Osteoblast (primary cell): Measurements from ENCODE around the gene FBXL17. TPM values are rescaled to one million over a fixed set of nuclear protein-coding genes. Genes with fewer than 3 reads are reported as not detected.

Source experiments
- DNase-seq: peaks from one replicate; pipeline ENCODE4 v3.0.0; 2011; ENCODE audit warnings: low spot score, mixed read lengths; ENCODE audit not compliant: insufficient read length; ENCODE audit errors: missing footprints
- H2AFZ ChIP-seq: 2 replicates; pipeline ENCODE4 v1.6.0; 2011; ENCODE audit warnings: mild to moderate bottlenecking, low read length
- H3K27ac ChIP-seq: 2 replicates; pipeline ENCODE4 v1.5.1; 2011; ENCODE audit warnings: mild to moderate bottlenecking, low read depth, low read length, moderate library complexity
- H3K27me3 ChIP-seq: 2 replicates; pipeline ENCODE4 v1.6.0; 2012; ENCODE audit warnings: mild to moderate bottlenecking, control low read depth, inconsistent platforms, low read length, moderate library complexity; ENCODE audit not compliant: insufficient read depth
- H3K36me3 ChIP-seq: 2 replicates; pipeline ENCODE4 v1.5.1; 2011; ENCODE audit warnings: mild to moderate bottlenecking, low read length, control low read depth, moderate library complexity; ENCODE audit not compliant: insufficient read depth
- H3K4me1 ChIP-seq: 2 replicates; pipeline ENCODE4 v1.5.1; 2011; ENCODE audit warnings: mild to moderate bottlenecking, low read length, control low read depth, moderate library complexity; ENCODE audit not compliant: insufficient read depth
- H3K4me2 ChIP-seq: 2 replicates; pipeline ENCODE4 v1.6.0; 2011; ENCODE audit warnings: mild to moderate bottlenecking, low read length; ENCODE audit not compliant: insufficient read depth
- H3K4me3 ChIP-seq: fragments of 200-600 bp; sonication (generic); 3 replicates; pipeline ENCODE4 v1.5.1; 2012; ENCODE audit warnings: mild to moderate bottlenecking, low read length, inconsistent platforms; ENCODE audit not compliant: insufficient read depth
- H3K79me2 ChIP-seq: 2 replicates; pipeline ENCODE4 v1.6.0; 2012; ENCODE audit warnings: mild to moderate bottlenecking, low read length, control low read depth, inconsistent platforms; ENCODE audit not compliant: insufficient read depth
- H3K9me3 ChIP-seq: 2 replicates; pipeline ENCODE4 v1.5.1; 2011; ENCODE audit warnings: low read depth, low read length, control low read depth
- H4K20me1 ChIP-seq: 2 replicates; pipeline ENCODE4 v1.6.0; 2012; ENCODE audit warnings: mild to moderate bottlenecking, low read length, control low read depth; ENCODE audit not compliant: insufficient read depth
- total RNA-seq: library from RNA; depleted of rRNA; stranded (reverse); fragments of >200 nt; gene quantifications from 2 replicates; pipeline ENCODE4 v1.2.3, GENCODE V29; 2012
- TF ChIP-seq, protein P1 (sequence below): IDR thresholded peaks from 2 replicates; pipeline ENCODE4 v1.5.1; 2011; ENCODE audit warnings: mild to moderate bottlenecking, low read depth, low read length, moderate library complexity; ENCODE audit errors: extremely low read depth

The FBXL17 gene
- total RNA-seq, 1 donor = 19.5 TPM

DNA sequence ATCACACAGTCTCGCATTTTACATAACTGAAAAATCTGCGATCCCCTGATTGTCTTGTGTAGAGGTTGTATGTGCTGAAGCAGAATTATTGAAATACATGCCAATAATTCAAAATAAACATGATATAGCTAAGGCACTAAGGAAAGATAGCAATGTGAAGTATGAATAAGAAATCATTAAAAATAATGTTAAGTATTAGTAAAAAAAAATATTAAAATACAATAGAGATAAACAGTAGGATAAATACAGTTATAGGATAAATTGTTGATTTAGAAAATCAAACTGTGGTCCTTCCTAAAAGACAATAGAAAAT is 121.1 kb downstream of the FBXL17 start:
- H3K9me3 ChIP-seq = no peaks in the 10 kb centered on the region
- no peaks in the 10 kb centered on the region for H4K20me1 ChIP-seq
- H3K79me2 ChIP-seq = no peaks in the 10 kb centered on the region
- DNase-seq = no peak
- H3K27me3 ChIP-seq = no peaks in the 10 kb centered on the region
- H3K4me2 ChIP-seq = peak overlapping the region; percentile 74
- peak overlapping the region; percentile 43 for H3K4me3 ChIP-seq
- no peak overlapping the region for H3K27ac ChIP-seq
- no peak overlapping the region for H2AFZ ChIP-seq
- H3K36me3 ChIP-seq = no peaks in the 10 kb centered on the region
- TF ChIP-seq, protein P1, sequence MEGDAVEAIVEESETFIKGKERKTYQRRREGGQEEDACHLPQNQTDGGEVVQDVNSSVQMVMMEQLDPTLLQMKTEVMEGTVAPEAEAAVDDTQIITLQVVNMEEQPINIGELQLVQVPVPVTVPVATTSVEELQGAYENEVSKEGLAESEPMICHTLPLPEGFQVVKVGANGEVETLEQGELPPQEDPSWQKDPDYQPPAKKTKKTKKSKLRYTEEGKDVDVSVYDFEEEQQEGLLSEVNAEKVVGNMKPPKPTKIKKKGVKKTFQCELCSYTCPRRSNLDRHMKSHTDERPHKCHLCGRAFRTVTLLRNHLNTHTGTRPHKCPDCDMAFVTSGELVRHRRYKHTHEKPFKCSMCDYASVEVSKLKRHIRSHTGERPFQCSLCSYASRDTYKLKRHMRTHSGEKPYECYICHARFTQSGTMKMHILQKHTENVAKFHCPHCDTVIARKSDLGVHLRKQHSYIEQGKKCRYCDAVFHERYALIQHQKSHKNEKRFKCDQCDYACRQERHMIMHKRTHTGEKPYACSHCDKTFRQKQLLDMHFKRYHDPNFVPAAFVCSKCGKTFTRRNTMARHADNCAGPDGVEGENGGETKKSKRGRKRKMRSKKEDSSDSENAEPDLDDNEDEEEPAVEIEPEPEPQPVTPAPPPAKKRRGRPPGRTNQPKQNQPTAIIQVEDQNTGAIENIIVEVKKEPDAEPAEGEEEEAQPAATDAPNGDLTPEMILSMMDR = no peak
- peaks cover 14% of the 10 kb centered on the region for H3K4me1 ChIP-seq

DNA sequence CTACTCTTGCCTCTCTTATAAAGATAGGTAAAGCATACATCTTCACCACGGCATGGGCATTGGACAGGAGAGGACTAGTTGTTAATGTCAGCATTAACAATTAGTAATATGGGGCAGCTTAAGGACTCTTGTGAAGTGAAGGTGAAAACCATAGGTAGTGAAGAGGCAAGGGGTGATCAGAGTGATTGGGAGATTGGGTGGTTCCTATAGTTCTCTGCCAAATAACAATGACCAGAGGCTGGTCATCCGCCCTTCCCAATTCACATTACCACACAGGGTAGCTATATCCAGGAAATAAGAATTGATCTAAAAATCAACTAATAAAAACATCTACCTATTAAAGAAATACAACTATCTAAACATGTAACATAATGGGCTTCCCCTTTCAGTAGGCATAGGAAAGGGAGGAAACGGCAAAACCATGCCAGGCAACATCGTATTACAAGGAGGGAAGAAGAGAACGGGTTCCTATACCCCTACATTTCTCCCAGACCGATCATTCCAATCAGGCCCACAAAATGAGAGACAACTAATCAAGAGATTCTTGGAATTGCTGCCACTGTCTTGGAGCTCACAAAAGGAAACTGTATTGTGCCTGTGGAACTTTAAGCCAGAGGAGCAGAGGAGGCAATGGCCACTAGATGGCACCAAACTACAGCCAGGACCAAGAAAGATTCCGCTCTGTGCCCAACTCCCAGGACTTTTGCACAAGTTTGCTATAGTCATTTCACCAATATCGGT is 121.6 kb downstream of the FBXL17 start:
- no peak overlapping the region for H3K27ac ChIP-seq
- H3K36me3 ChIP-seq = no peaks in the 10 kb centered on the region
- no peaks in the 10 kb centered on the region for H3K79me2 ChIP-seq
- H3K4me3 ChIP-seq = peak overlapping the region; percentile 43
- H3K4me1 ChIP-seq = peaks cover 14% of the 10 kb centered on the region
- H3K27me3 ChIP-seq = no peaks in the 10 kb centered on the region
- H2AFZ ChIP-seq = peak overlapping the region; percentile 20
- TF ChIP-seq, protein P1 = peak; percentile 99
- DNase-seq = peak; percentile 65
- H3K9me3 ChIP-seq = no peaks in the 10 kb centered on the region
- no peaks in the 10 kb centered on the region for H4K20me1 ChIP-seq
- H3K4me2 ChIP-seq = peak overlapping the region; percentile 74

DNA sequence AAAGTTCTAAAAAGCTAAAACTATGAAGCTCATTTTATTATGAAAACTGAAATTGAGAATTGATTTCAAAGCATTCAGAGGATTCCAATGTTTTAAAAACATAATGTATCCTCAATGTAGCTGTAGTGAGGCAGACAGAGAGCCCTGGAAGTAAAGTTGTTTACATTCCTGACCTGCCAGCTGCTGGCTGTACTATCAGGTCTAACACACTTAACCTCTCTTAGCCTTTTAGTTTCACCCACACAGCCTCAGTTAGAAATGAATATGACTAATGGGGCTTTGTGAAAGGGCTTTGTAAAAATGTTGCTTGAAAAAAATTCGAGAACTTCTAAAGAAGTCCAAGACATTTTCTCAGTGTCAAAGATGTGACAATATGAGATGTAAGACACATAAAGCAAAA is 122.6 kb downstream of the FBXL17 start:
- Histone ChIP-seq H3K27ac (no peak overlapping the region), H2AFZ (no peak overlapping the region), H3K4me3 (no peak overlapping the region), H3K9me3 (no peaks in the 10 kb centered on the region), H4K20me1 (no peaks in the 10 kb centered on the region), H3K36me3 (no peaks in the 10 kb centered on the region), H3K4me2 (peak overlapping the region; percentile 43), H3K4me1 (peaks cover 14% of the 10 kb centered on the region), H3K79me2 (no peaks in the 10 kb centered on the region), H3K27me3 (no peaks in the 10 kb centered on the region)
- DNase-seq = no peak
- TF ChIP-seq, protein P1 = no peak

DNA sequence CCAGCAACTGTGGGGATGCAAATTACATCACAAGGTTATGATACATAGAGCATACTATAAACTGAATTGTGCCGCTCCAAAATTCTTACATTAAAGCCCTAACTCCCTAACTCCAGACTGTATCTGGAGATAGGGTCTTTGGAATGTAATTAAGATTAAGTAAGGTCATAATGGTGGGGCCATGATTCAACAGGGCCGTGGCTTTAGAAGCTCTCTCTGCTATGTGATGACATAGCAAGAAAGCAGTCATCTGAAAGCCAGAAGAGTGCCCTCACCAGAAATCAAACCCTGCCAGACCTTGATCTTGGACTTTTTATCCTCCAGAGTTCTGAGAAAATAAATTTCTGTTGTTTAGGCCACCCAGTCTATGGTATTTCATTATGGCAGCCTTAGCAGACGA is 123.9 kb downstream of the FBXL17 start:
- H3K9me3 ChIP-seq = no peaks in the 10 kb centered on the region
- H3K27me3 ChIP-seq = no peaks in the 10 kb centered on the region
- H3K4me1 ChIP-seq = peaks cover 14% of the 10 kb centered on the region
- no peak overlapping the region for H3K4me3 ChIP-seq
- no peaks in the 10 kb centered on the region for H3K36me3 ChIP-seq
- H3K79me2 ChIP-seq = no peaks in the 10 kb centered on the region
- no peak overlapping the region for H2AFZ ChIP-seq
- DNase-seq = no peak
- H3K27ac ChIP-seq = no peak overlapping the region
- TF ChIP-seq, protein P1 = no peak
- no peak overlapping the region for H3K4me2 ChIP-seq
- H4K20me1 ChIP-seq = no peaks in the 10 kb centered on the region
